Endothelial cell of umbilical vein (primary cell): ENCODE results near the gene JDP2.

ENCODE experiments used
- CTCF ChIP-seq, 2 donors: IDR thresholded peaks; 1 replicate in 1 of 2; 2 replicates in 1 of 2; pipeline ENCODE4 v1.5.1; 2011; ENCODE audit warnings: low read length in 2 of 2, mild to moderate bottlenecking in 2 of 2, moderate library complexity in 2 of 2, control low read depth in 1 of 2, inconsistent platforms in 1 of 2, low read depth in 1 of 2; ENCODE audit not compliant: insufficient read depth in 1 of 2; ENCODE audit errors: extremely low read depth in 1 of 2
- EZH2 ChIP-seq: IDR thresholded peaks from 2 replicates; pipeline ENCODE4 v1.6.1; 2012; ENCODE audit warnings: borderline replicate concordance, low read depth, mild to moderate bottlenecking, moderate library complexity, low read length, inconsistent platforms; ENCODE audit not compliant: severe bottlenecking
- FOS ChIP-seq: IDR thresholded peaks from 2 replicates; pipeline ENCODE4 v1.6.1; 2011; ENCODE audit warnings: mild to moderate bottlenecking, low read length, moderate library complexity, borderline replicate concordance; ENCODE audit not compliant: insufficient read depth
- JUN ChIP-seq: IDR thresholded peaks from 2 replicates; pipeline ENCODE4 v1.6.1; 2011; ENCODE audit warnings: borderline replicate concordance, low read depth; ENCODE audit not compliant: insufficient read length, insufficient read depth
- MAX ChIP-seq: IDR thresholded peaks from 2 replicates; pipeline ENCODE4 v1.6.1; 2011; ENCODE audit not compliant: insufficient read depth, insufficient read length
- MYC ChIP-seq: IDR thresholded peaks from one replicate; pipeline ENCODE4 v1.6.1; 2011; ENCODE audit warnings: mild to moderate bottlenecking, low read depth, low read length
- POLR2A ChIP-seq: IDR thresholded peaks from 2 replicates; pipeline ENCODE4 v1.6.1; 2012; ENCODE audit warnings: low read depth, mild to moderate bottlenecking, control low read depth, low read length
- POLR2AphosphoS5 ChIP-seq: IDR thresholded peaks from 2 replicates; pipeline ENCODE4 v1.6.1; 2012; ENCODE audit warnings: low read depth, mild to moderate bottlenecking, control low read depth, low read length, moderate library complexity; ENCODE audit not compliant: insufficient read depth

- TF ChIP-seq POLR2AphosphoS5 (no peak), POLR2A (no peak), CTCF (IDR thresholded peaks at IDR 0.05; ENCODE audit: extremely low read depth in 1 of 2, insufficient read depth in 1 of 2, low read depth in 1 of 2, low read length in 2 of 2) (no peak), MAX (no peak), JUN (no peak), MYC (no peak), FOS (no peak), EZH2 (no peak)
These were observed 24.5 kb downstream of the JDP2 start for GRCh38 chr14:75452324-75452723.
